IMR-90 (cell line): ENCODE measurements around the gene FBXO9. TPM values are rescaled to one million over a fixed set of nuclear protein-coding genes. Genes with fewer than 3 reads are reported as not detected.

ENCODE experiments used
- ATAC-seq: fragments of 200-7000 bp; cut with Tn5 transposase; 2 replicates; pipeline ENCODE4 v1.9.1; 2020; ENCODE audit warnings: low read depth, mild to moderate bottlenecking, moderate library complexity
- BruUV-seq: library from RNA; stranded (reverse); fragments of 400-500 nt; replicated peaks from 2 replicates; lab custom pipeline; 2021; lab: Mats Ljungman, UMichigan
- CTCF ChIA-PET: fragments of 300-600 bp; formaldehyde crosslinking; extraction: SDS; loops from one replicate; lab custom pipeline; 2021; ENCODE audit warnings: antibody characterized with exemption; lab: Yijun Ruan, JAX
- POLR2A ChIA-PET: fragments of 300-600 bp; sonication (Branson Sonifier 250); formaldehyde crosslinking; loops from one replicate; lab custom pipeline; 2022; ENCODE audit warnings: antibody characterized with exemption; ENCODE audit not compliant: unreplicated experiment; lab: Charles Lee
- DNase-seq: peaks from one replicate; pipeline ENCODE4 v3.0.0; 2013
- H2AFZ ChIP-seq: replicated peaks from 2 replicates; pipeline ENCODE3; 2013; ENCODE audit warnings: low read length, mild to moderate bottlenecking; ENCODE audit not compliant: poor library complexity
- H2AK5ac ChIP-seq: 2 replicates; pipeline ENCODE4 v1.6.1; 2013; ENCODE audit warnings: low read depth, low read length, inconsistent platforms
- H2AK9ac ChIP-seq: replicated peaks from 2 replicates; pipeline ENCODE3; 2013; ENCODE audit warnings: mild to moderate bottlenecking, low read depth, low read length, moderate library complexity; ENCODE audit not compliant: poor library complexity
- H2BK120ac ChIP-seq: 2 replicates; pipeline ENCODE4 v1.6.1; 2013; ENCODE audit warnings: low read depth, low read length, inconsistent platforms
- H2BK15ac ChIP-seq: 3 replicates; pipeline ENCODE4 v1.6.1; 2013; ENCODE audit warnings: low read depth, low read length, inconsistent platforms
- H2BK20ac ChIP-seq: 2 replicates; pipeline ENCODE4 v1.6.1; 2013; ENCODE audit warnings: low read depth, mild to moderate bottlenecking, inconsistent platforms, low read length, moderate library complexity
- H2BK5ac ChIP-seq: 2 replicates; pipeline ENCODE4 v1.6.1; 2013; ENCODE audit warnings: mild to moderate bottlenecking, low read depth, low read length, inconsistent platforms; ENCODE audit not compliant: poor library complexity, severe bottlenecking
- H3K14ac ChIP-seq: replicated peaks from 2 replicates; pipeline ENCODE4 v1.6.1; 2013; ENCODE audit warnings: low read depth, low read length, inconsistent platforms
- H3K18ac ChIP-seq: 2 replicates; pipeline ENCODE4 v1.6.1; 2013; ENCODE audit warnings: low read depth, low read length, control low read depth
- H3K23ac ChIP-seq: 2 replicates; pipeline ENCODE4 v1.6.1; 2013; ENCODE audit warnings: low read depth, low read length, inconsistent platforms
- H3K27ac ChIP-seq: 2 replicates; pipeline ENCODE4 v1.5.1; 2013; ENCODE audit warnings: mild to moderate bottlenecking, control low read depth, low read length; ENCODE audit not compliant: insufficient read depth
- H3K27me3 ChIP-seq: 2 replicates; pipeline ENCODE4 v1.6.1; 2013; ENCODE audit warnings: low read length; ENCODE audit not compliant: control insufficient read depth, insufficient read depth
- H3K36me3 ChIP-seq: 2 replicates; pipeline ENCODE4 v1.6.1; 2013; ENCODE audit warnings: low read length, mixed read lengths; ENCODE audit not compliant: control insufficient read depth, insufficient read depth
- H3K4ac ChIP-seq: 2 replicates; pipeline ENCODE4 v1.6.1; 2013; ENCODE audit warnings: low read depth, low read length, inconsistent platforms
- H3K4me1 ChIP-seq: 2 replicates; pipeline ENCODE4 v1.6.1; 2013; ENCODE audit warnings: low read length, mixed read lengths; ENCODE audit not compliant: control insufficient read depth, insufficient read depth
- H3K4me2 ChIP-seq: 2 replicates; pipeline ENCODE4 v1.6.1; 2013; ENCODE audit warnings: low read depth, mild to moderate bottlenecking, control low read depth, low read length, moderate library complexity
- H3K4me3 ChIP-seq: 2 replicates; pipeline ENCODE4 v1.5.1; 2013; ENCODE audit warnings: low read depth, mild to moderate bottlenecking, control low read depth, low read length, moderate library complexity; ENCODE audit not compliant: insufficient read depth
- H3K56ac ChIP-seq: 2 replicates; pipeline ENCODE4 v1.6.1; 2013; ENCODE audit warnings: low read length, inconsistent platforms; ENCODE audit not compliant: insufficient read depth; ENCODE audit errors: extremely low read depth
- H3K79me1 ChIP-seq, 2 experiments: 2 replicates each; pipeline ENCODE4 v1.6.1; 2013; ENCODE audit warnings: low read length in 2 of 2, inconsistent platforms in 1 of 2, low read depth in 1 of 2
- H3K9ac ChIP-seq: 2 replicates; pipeline ENCODE4 v1.6.1; 2013; ENCODE audit warnings: low read depth, low read length, control low read depth
- H3K9me1 ChIP-seq: 2 replicates; pipeline ENCODE4 v1.6.1; 2013; ENCODE audit warnings: low read length, inconsistent platforms; ENCODE audit not compliant: insufficient read depth
- H3K9me3 ChIP-seq: 2 replicates; pipeline ENCODE4 v1.6.1; 2013; ENCODE audit warnings: low read length; ENCODE audit not compliant: control insufficient read depth, insufficient read depth
- H4K20me1 ChIP-seq: 2 replicates; pipeline ENCODE4 v1.6.1; 2013; ENCODE audit warnings: low read length, inconsistent platforms; ENCODE audit not compliant: insufficient read depth
- H4K5ac ChIP-seq: 2 replicates; pipeline ENCODE4 v1.6.1; 2013; ENCODE audit warnings: mild to moderate bottlenecking, low read depth, low read length, control low read depth
- H4K8ac ChIP-seq, 2 experiments: 2 replicates each; pipeline ENCODE4 v1.6.1; 2013; ENCODE audit warnings: low read depth in 2 of 2, low read length in 2 of 2, control low read depth in 1 of 2, inconsistent platforms in 1 of 2
- H4K91ac ChIP-seq: 2 replicates; pipeline ENCODE4 v1.6.1; 2013; ENCODE audit warnings: low read depth, low read length, inconsistent platforms; ENCODE audit not compliant: insufficient read depth
- BHLHE40 ChIP-seq: fragments of 150-350 bp; IDR thresholded peaks from 2 replicates; pipeline ENCODE4 v1.6.1; 2016; ENCODE audit warnings: mild to moderate bottlenecking, low read depth, low read length
- CEBPB ChIP-seq: IDR thresholded peaks from 2 replicates; pipeline ENCODE4 v1.6.1; 2012; ENCODE audit warnings: low read depth, low read length, improper control_type of control experiment
- CHD1 ChIP-seq: IDR thresholded peaks from 2 replicates; pipeline ENCODE4 v1.6.1; 2012; ENCODE audit warnings: low read depth, low read length, improper control_type of control experiment
- ELK1 ChIP-seq: fragments of 150-350 bp; IDR thresholded peaks from 2 replicates; pipeline ENCODE4 v1.6.1; 2016; ENCODE audit warnings: low read depth, mild to moderate bottlenecking, low read length, moderate library complexity, borderline replicate concordance
- FOS ChIP-seq: fragments of 150-350 bp; IDR thresholded peaks from 2 replicates; pipeline ENCODE4 v1.6.1; 2016; ENCODE audit warnings: low read depth, low read length
- MAZ ChIP-seq: IDR thresholded peaks from 2 replicates; pipeline ENCODE4 v1.6.1; 2012; ENCODE audit warnings: low read depth, mild to moderate bottlenecking, low read length, improper control_type of control experiment, moderate library complexity, borderline replicate concordance
- NFE2L2 ChIP-seq: fragments of 150-350 bp; IDR thresholded peaks from 2 replicates; pipeline ENCODE4 v1.6.1; 2016; ENCODE audit warnings: low read depth, mild to moderate bottlenecking, low read length
- POLR2A ChIP-seq: IDR thresholded peaks from 2 replicates; pipeline ENCODE4 v1.6.1; 2012; ENCODE audit warnings: mild to moderate bottlenecking, low read depth, low read length
- RAD21 ChIP-seq: IDR thresholded peaks from 2 replicates; pipeline ENCODE4 v1.6.1; 2012; ENCODE audit warnings: low read length, improper control_type of control experiment
- RCOR1 ChIP-seq: IDR thresholded peaks from 2 replicates; pipeline ENCODE4 v1.6.1; 2012; ENCODE audit warnings: mild to moderate bottlenecking, low read length, improper control_type of control experiment; ENCODE audit not compliant: insufficient replicate concordance
- RFX5 ChIP-seq: IDR thresholded peaks from 2 replicates; pipeline ENCODE4 v1.8.0; 2012; ENCODE audit warnings: low read depth, mild to moderate bottlenecking, low read length, moderate library complexity
- SMC3 ChIP-seq: fragments of 150-350 bp; IDR thresholded peaks from 2 replicates; pipeline ENCODE4 v1.6.1; 2016; ENCODE audit warnings: low read depth, mild to moderate bottlenecking, antibody characterized with exemption, low read length, moderate library complexity
- WGBS, 2 experiments: methylation state at CpG; one replicate each; pipeline versions ENCODE4 v1.1.5 to v1.1.7; 2013; ENCODE audit warnings: missing lambda C conversion rate in 2 of 2; ENCODE audit not compliant: insufficient read length in 1 of 2; ENCODE audit errors: extremely low coverage in 2 of 2; 5-methylcytosine and 5-hydroxymethylcytosine counted together
- dilution Hi-C: fragments of 300-500 bp; cut with HindIII; formaldehyde crosslinking; loops from one replicate; pipeline ENCODE4 v1.14.3; 2018; ENCODE audit warnings: low sequenced_read_pairs; ENCODE audit not compliant: unreplicated experiment
- in situ Hi-C: fragments of 300-500 bp; cut with MboI; formaldehyde crosslinking; loops from 3 replicates; pipeline ENCODE4 v1.14.3; 2019; ENCODE audit warnings: low sequenced_read_pairs, inconsistent platforms, mixed read lengths
- intact Hi-C: fragments of 100-400 bp; cut with micrococcal nuclease; formaldehyde crosslinking; loops from 2 replicates; pipeline ENCODE4 v1.10.0; 2022
- polyA plus RNA-seq, 3 experiments: library from polyadenylated mRNA; depleted of rRNA; stranded (reverse); fragments of >200 nt; gene quantifications; 2 replicates each; pipeline ENCODE4 v1.2.3, GENCODE V29; 2012; ENCODE audit warnings: low replicate concordance in 1 of 3
- total RNA-seq: library from RNA; depleted of rRNA; stranded (reverse); fragments of >200 nt; gene quantifications from 2 replicates; pipeline ENCODE4 v1.2.3, GENCODE V29; 2012
- TF ChIP-seq, protein P1 (sequence below): conservative IDR thresholded peaks from 2 replicates; pipeline ENCODE4 v1.5.1; 2012; ENCODE audit warnings: mild to moderate bottlenecking, low read depth, low read length, improper control_type of control experiment
- TF ChIP-seq, protein P2 (sequence below): fragments of 150-350 bp; IDR thresholded peaks from 2 replicates; pipeline ENCODE4 v1.6.1; 2017; ENCODE audit warnings: mild to moderate bottlenecking, antibody characterized with exemption, low read length, low read depth

FBXO9 gene
- total and polyA plus RNA-seq, 2 of the 4 experiments (the other 2 are of a cell fraction): 49.6 to 65.9 TPM

DNA sequence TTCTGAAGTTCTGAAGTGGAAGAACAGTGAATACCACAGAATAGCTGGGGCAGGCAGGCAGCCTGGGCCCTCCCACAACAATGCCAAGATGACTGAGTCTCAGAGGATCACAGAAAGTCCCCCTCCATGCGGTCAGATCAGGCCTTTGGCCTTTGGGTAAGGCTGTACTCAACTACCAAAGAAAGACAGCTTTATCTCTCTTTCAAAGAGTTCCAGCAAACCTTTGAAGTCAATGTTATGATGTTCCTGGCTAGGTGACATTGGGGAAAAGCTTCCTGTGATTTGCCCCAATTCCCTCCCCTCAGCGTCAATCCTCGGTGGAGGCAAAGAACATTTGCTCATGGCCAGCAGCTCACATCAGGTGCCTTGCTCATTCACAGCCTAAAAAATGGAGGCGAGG, 10.7 kb upstream of the FBXO9 start:
- in situ Hi-C loops (no loop called here), dilution Hi-C loops (no loop called here), intact Hi-C loops (no loop called here)
- no peak overlapping the region for H4K91ac ChIP-seq
- peaks cover 42 to 56% of the 10 kb centered on the region in 2 experiments for H3K79me1 ChIP-seq
- H3K27me3 ChIP-seq: no peaks in the 10 kb centered on the region
- H2AK9ac ChIP-seq: no peak overlapping the region
- no peak overlapping the region for H3K4me2 ChIP-seq
- no peak overlapping the region for H3K14ac ChIP-seq
- no peak overlapping the region for H4K8ac ChIP-seq
- H3K4me3 ChIP-seq: no peak overlapping the region
- H3K56ac ChIP-seq: no peak overlapping the region
- peaks cover 5% of the 10 kb centered on the region; the same call in 1 of the 2 replicates for H3K36me3 ChIP-seq
- WGBS, 2 experiments: no CpG with 5 or more reads among the region's 4 CpGs
- peaks cover 4% of the 10 kb centered on the region for H3K9me1 ChIP-seq
- H2AK5ac ChIP-seq: no peak overlapping the region
- no peak overlapping the region for H3K27ac ChIP-seq
- no peak for TF ChIP-seq NFE2L2
- no peak for TF ChIP-seq RCOR1
- no peak for TF ChIP-seq SMC3
- TF ChIP-seq, protein P1, sequence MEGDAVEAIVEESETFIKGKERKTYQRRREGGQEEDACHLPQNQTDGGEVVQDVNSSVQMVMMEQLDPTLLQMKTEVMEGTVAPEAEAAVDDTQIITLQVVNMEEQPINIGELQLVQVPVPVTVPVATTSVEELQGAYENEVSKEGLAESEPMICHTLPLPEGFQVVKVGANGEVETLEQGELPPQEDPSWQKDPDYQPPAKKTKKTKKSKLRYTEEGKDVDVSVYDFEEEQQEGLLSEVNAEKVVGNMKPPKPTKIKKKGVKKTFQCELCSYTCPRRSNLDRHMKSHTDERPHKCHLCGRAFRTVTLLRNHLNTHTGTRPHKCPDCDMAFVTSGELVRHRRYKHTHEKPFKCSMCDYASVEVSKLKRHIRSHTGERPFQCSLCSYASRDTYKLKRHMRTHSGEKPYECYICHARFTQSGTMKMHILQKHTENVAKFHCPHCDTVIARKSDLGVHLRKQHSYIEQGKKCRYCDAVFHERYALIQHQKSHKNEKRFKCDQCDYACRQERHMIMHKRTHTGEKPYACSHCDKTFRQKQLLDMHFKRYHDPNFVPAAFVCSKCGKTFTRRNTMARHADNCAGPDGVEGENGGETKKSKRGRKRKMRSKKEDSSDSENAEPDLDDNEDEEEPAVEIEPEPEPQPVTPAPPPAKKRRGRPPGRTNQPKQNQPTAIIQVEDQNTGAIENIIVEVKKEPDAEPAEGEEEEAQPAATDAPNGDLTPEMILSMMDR: no peak
- no peak for TF ChIP-seq RAD21
- no peak for TF ChIP-seq POLR2A
- TF ChIP-seq BHLHE40: no peak
- TF ChIP-seq, protein P2, sequence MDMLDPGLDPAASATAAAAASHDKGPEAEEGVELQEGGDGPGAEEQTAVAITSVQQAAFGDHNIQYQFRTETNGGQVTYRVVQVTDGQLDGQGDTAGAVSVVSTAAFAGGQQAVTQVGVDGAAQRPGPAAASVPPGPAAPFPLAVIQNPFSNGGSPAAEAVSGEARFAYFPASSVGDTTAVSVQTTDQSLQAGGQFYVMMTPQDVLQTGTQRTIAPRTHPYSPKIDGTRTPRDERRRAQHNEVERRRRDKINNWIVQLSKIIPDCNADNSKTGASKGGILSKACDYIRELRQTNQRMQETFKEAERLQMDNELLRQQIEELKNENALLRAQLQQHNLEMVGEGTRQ: no peak
- TF ChIP-seq RFX5: no peak
- no peak for TF ChIP-seq ELK1
- TF ChIP-seq CEBPB: no peak
- no peak for TF ChIP-seq FOS
- no peak for TF ChIP-seq MAZ
- no peak for TF ChIP-seq CHD1
- no peaks in the 10 kb centered on the region for H3K9me3 ChIP-seq
- H2AFZ ChIP-seq: no peak overlapping the region
- ATAC-seq: no peak
- no peak overlapping the region for H3K9ac ChIP-seq
- no peaks in the 10 kb centered on the region for H4K20me1 ChIP-seq
- POLR2A ChIA-PET: no interaction called here
- H3K23ac ChIP-seq: no peak overlapping the region
- H3K4me1 ChIP-seq: peaks cover 6% of the 10 kb centered on the region; the same call in 1 of the 2 replicates
- no TSS peak for BruUV-seq
- H2BK20ac ChIP-seq: no peak overlapping the region
- CTCF ChIA-PET: interaction anchor here (1.2 kb wide), 1 partner anchor 61 kb away, joined by 3 read pairs; no protein-coding TSS in a partner anchor
- H2BK5ac ChIP-seq: no peak overlapping the region
- no peak overlapping the region for H2BK120ac ChIP-seq
- H2BK15ac ChIP-seq: no peak overlapping the region
- DNase-seq: no peak
- no peak overlapping the region for H4K5ac ChIP-seq
- no peak overlapping the region for H3K4ac ChIP-seq
- no peak overlapping the region for H3K18ac ChIP-seq
